Activated T-cell treated with anti-CD3 and anti-CD28 coated beads, Interleukin-2, amount 50 U/mL, for 72 hours (primary cell): ENCODE results near the gene HTT. TPM values are rescaled to one million over a fixed set of nuclear protein-coding genes. Genes with fewer than 3 reads are reported as not detected.
A peak's percentile ranks its signal among the peaks of the same experiment; 100 is the strongest.

Experiments used
- ATAC-seq, 2 donors: fragments of 150-1000 bp; cut with Tn5 transposase; replicated peaks in 1 of 2; 2 replicates each; pipeline ENCODE4 v1.10.0; 2021; ENCODE audit warnings: moderate library complexity in 2 of 2, mild to moderate bottlenecking in 1 of 2
- DNase-seq, 2 donors: peaks; one replicate each; pipeline ENCODE4 v3.0.0; 2021 to 2022; ENCODE audit warnings: mixed read lengths in 1 of 2
- H3K27ac Mint-ChIP-seq: one replicate; pipeline ENCODE4 v1.8.0; 2022; ENCODE audit warnings: mild to moderate bottlenecking, moderate library complexity, mixed read lengths
- H3K27me3 Mint-ChIP-seq: one replicate; pipeline ENCODE4 v1.8.0; 2022; ENCODE audit warnings: low read depth, mixed read lengths
- H3K36me3 Mint-ChIP-seq, 2 donors: one replicate each; pipeline ENCODE4 v1.8.0; 2022; ENCODE audit warnings: mixed read lengths in 2 of 2, mild to moderate bottlenecking in 1 of 2; ENCODE audit not compliant: insufficient read depth in 2 of 2
- H3K4me1 Mint-ChIP-seq: one replicate; pipeline ENCODE4 v1.8.0; 2022; ENCODE audit warnings: low read depth, mixed read lengths
- H3K4me3 Mint-ChIP-seq, 2 donors: one replicate each; pipeline ENCODE4 v1.8.0; 2022; ENCODE audit warnings: mild to moderate bottlenecking in 2 of 2, mixed read lengths in 2 of 2, moderate library complexity in 2 of 2
- H3K9me3 Mint-ChIP-seq, 2 donors: one replicate each; pipeline ENCODE4 v1.8.0; 2022; ENCODE audit warnings: mixed read lengths in 2 of 2
- total RNA-seq, 2 donors: library from RNA; stranded (reverse); gene quantifications; one replicate each; pipeline ENCODE4 v1.2.3, GENCODE V29; 2022

HTT gene
- total RNA-seq, 2 donors from 2014 or later = 88.0 to 97.9 TPM

- H3K36me3 Mint-ChIP-seq = no peaks in the 10 kb centered on the region
- H3K27ac Mint-ChIP-seq = no peak overlapping the region
- H3K4me1 Mint-ChIP-seq = peaks cover 6% of the 10 kb centered on the region
- no peak for ATAC-seq
- H3K27me3 Mint-ChIP-seq = no peaks in the 10 kb centered on the region
- no peak for DNase-seq
- H3K9me3 Mint-ChIP-seq = no peaks in the 10 kb centered on the region
- no peak overlapping the region for H3K4me3 Mint-ChIP-seq
These were observed 167.5 kb downstream of the HTT start for GRCh38 chr4:3241898-3242524.

- Mint-ChIP-seq H3K9me3 (no peaks in the 10 kb centered on the region), H3K27ac (peak overlapping the region; percentile 69), H3K4me1 (peaks cover 6% of the 10 kb centered on the region), H3K27me3 (no peaks in the 10 kb centered on the region), H3K36me3 (no peaks in the 10 kb centered on the region), H3K4me3 (no peak overlapping the region)
- DNase-seq (no peak), ATAC-seq (peak in 1 of 2 donors; percentile 23)
These were observed 168.8 kb downstream of the HTT start for GRCh38 chr4:3243136-3243780.

DNA sequence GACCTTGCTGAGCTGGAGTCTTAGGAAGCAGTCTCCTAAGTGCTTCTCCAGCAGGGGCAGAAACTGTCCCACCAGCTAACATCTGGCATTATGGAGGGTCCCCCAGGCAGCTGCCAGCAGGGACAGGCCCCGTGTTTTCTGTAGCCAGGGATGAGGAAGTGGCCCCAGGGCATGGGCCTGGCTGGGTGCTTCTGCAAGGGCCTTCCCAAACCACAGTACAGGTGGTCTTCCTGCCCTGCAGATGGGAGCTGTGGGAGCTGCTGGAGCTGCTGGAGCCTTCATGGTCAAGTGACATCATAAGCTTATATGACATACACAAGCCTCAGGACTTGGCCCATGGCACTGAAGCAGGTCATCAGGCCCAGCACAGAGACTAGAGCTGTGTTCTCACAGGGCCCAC lies 169.5 kb downstream of the HTT start:
- H3K27ac Mint-ChIP-seq = peak overlapping the region; percentile 69

GRCh38 chr4:3244747-3245146 lies 170.3 kb downstream of the HTT start:
- no peak for DNase-seq
- Mint-ChIP-seq H3K27ac (no peak overlapping the region), H3K36me3 (no peaks in the 10 kb centered on the region), H3K4me1 (peaks cover 6% of the 10 kb centered on the region), H3K9me3 (no peaks in the 10 kb centered on the region), H3K27me3 (no peaks in the 10 kb centered on the region), H3K4me3 (no peak overlapping the region)
- ATAC-seq = no peak

More for the DNA sequence above, 169.5 kb downstream of the HTT start:
- no peak overlapping the region for H3K4me3 Mint-ChIP-seq
- no peaks in the 10 kb centered on the region for H3K9me3 Mint-ChIP-seq
- H3K27me3 Mint-ChIP-seq = no peaks in the 10 kb centered on the region
- no peaks in the 10 kb centered on the region for H3K36me3 Mint-ChIP-seq
- H3K4me1 Mint-ChIP-seq = peaks cover 6% of the 10 kb centered on the region
- DNase-seq (no peak), ATAC-seq (no peak)

- DNase-seq (no peak), ATAC-seq (no peak)
- H3K27me3 Mint-ChIP-seq = no peaks in the 10 kb centered on the region
- no peaks in the 10 kb centered on the region for H3K36me3 Mint-ChIP-seq
- peaks cover 6% of the 10 kb centered on the region for H3K4me1 Mint-ChIP-seq
- no peak overlapping the region for H3K27ac Mint-ChIP-seq
- no peak overlapping the region for H3K4me3 Mint-ChIP-seq
- no peaks in the 10 kb centered on the region for H3K9me3 Mint-ChIP-seq
These were observed 171.2 kb downstream of the HTT start for GRCh38 chr4:3245676-3246075.

- ATAC-seq (no peak), DNase-seq (no peak)
- Mint-ChIP-seq H3K27me3 (no peaks in the 10 kb centered on the region), H3K27ac (no peak overlapping the region), H3K4me1 (peaks cover 13% of the 10 kb centered on the region), H3K9me3 (no peaks in the 10 kb centered on the region), H3K4me3 (no peak overlapping the region), H3K36me3 (no peaks in the 10 kb centered on the region)
These were observed 172.2 kb downstream of the HTT start for GRCh38 chr4:3246458-3247398.

DNA sequence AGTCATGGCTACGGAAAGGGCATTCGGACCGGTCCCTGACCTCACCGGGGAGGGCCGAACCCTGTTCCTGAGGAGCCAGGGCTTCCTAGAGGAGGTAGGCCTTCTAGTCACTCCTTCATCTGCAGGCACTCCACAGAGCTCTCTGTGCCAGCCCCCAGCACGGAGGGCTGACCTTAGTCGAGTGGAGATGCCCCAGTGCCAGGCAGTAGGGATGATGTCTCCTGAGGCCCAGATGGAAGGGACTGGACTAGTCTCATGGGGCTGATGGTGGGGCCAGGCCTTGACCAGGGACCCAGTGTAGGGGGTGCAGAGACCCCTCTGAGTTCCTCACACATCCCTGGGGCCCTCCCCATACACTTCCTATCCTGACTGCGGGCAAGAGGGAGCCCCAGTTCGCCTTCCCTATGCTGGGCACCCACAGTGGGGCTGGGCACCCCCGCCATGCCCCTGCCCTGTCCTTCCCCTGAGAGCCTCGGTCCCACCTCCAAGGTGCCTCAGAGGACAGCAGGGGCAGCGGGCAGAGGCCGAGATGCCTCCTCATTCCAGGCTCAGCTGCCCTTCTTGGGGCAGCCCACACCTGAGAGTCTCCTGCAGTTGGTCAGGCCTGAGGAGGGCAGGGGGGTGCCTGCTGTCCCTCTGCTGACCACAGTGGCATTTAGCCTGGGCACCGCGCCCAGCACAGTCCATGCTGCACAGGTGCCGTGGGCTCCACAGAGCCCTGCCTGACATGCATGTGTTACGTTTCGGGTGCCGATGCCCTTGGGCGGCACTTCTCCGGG lies 173.1 kb downstream of the HTT start:
- Mint-ChIP-seq H3K36me3 (no peaks in the 10 kb centered on the region), H3K27ac (no peak overlapping the region), H3K4me3 (no peak overlapping the region), H3K9me3 (no peaks in the 10 kb centered on the region), H3K27me3 (no peaks in the 10 kb centered on the region), H3K4me1 (peaks cover 14% of the 10 kb centered on the region)
- ATAC-seq (no peak), DNase-seq (no peak)

DNA sequence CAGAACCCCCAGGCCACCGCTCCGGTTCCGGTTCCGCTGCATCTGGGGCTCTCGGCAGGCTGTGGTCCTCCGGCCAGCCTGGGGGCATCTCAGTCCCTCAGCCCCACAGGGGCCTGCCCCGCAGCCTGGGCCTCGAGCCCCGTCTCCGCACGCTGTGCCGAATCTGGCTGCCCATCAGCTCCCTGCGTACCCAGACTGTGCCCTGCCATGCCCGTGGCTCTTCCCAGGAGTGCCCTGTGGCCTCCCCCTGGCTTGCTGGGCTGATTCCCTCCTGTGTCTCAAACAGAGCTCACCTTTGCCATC lies 173.6 kb downstream of the HTT start:
- Mint-ChIP-seq H3K9me3 (no peaks in the 10 kb centered on the region), H3K4me3 (no peak overlapping the region), H3K4me1 (peaks cover 9% of the 10 kb centered on the region), H3K27me3 (no peaks in the 10 kb centered on the region), H3K36me3 (no peaks in the 10 kb centered on the region), H3K27ac (no peak overlapping the region)
- no peak for DNase-seq
- no peak for ATAC-seq

GRCh38 chr4:3248811-3249661 lies 174.6 kb downstream of the HTT start, which contains the start of gene MSANTD1:
Gene MSANTD1 (plus strand): TSS chr4:3249159. CDS start chr4:3249223, 64 bp downstream.
- no peak within 1 kb of the TSS for H3K4me3 Mint-ChIP-seq
- no peaks in the 10 kb centered on the region for H3K36me3 Mint-ChIP-seq
- H3K9me3 Mint-ChIP-seq = no peaks in the 10 kb centered on the region
- peaks cover 8% of the 10 kb centered on the region for H3K4me1 Mint-ChIP-seq
- DNase-seq (no peak), ATAC-seq (no peak)
- H3K27ac Mint-ChIP-seq = no peak within 1 kb of the TSS
- H3K27me3 Mint-ChIP-seq = no peaks in the 10 kb centered on the region

- no peak overlapping the region for H3K27ac Mint-ChIP-seq
- no peaks in the 10 kb centered on the region for H3K27me3 Mint-ChIP-seq
- no peaks in the 10 kb centered on the region for H3K9me3 Mint-ChIP-seq
- no peaks in the 10 kb centered on the region for H3K36me3 Mint-ChIP-seq
- DNase-seq = no peak
- ATAC-seq = no peak
- peaks cover 8% of the 10 kb centered on the region for H3K4me1 Mint-ChIP-seq
- H3K4me3 Mint-ChIP-seq = no peak overlapping the region
These were observed 175.4 kb downstream of the HTT start for GRCh38 chr4:3249711-3250437.

DNA sequence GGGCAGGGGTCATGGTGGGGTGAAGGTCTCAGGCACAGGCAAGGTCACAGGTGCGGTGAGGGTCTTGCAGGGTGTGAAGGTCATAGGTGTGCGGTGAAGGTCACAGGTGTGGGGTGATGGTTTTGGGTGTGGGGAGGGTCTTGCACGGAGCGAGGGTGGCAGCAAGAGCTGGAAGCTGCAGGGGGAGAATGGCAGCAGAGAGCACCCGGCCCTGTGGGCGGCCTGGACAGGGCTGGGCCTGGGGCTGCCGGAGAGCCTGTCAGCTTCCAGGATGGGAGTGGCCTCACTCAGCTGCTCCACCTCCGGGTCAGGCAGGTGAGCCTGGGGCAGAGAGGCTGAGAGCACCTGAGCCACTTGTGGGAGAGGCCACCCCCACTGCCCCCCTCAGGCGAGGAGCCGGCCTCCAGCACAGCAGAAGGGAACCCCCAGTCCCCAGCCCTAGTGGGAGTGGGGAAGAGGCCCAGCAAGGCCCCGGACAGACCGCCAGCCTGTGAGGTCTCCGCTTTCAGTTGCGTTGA lies 176.0 kb downstream of the HTT start:
- Mint-ChIP-seq H3K27me3 (no peaks in the 10 kb centered on the region), H3K4me1 (peaks cover 8% of the 10 kb centered on the region), H3K36me3 (no peaks in the 10 kb centered on the region), H3K9me3 (no peaks in the 10 kb centered on the region), H3K27ac (no peak overlapping the region), H3K4me3 (no peak overlapping the region)
- DNase-seq (no peak), ATAC-seq (no peak)
